KMS-11 (cell line): Measurements from ENCODE around the gene AHNAK2.

Experiments
- H2AFZ ChIP-seq: fragments of 200-600 bp; sonication (generic); 2 replicates; pipeline ENCODE4 v1.6.1; 2016; ENCODE audit warnings: antibody characterized with exemption, mixed run types, low read depth
- H3K27ac ChIP-seq: fragments of 200-600 bp; sonication (generic); 2 replicates; pipeline ENCODE4 v1.6.1; 2016; ENCODE audit warnings: mild to moderate bottlenecking, mixed run types
- H3K27me3 ChIP-seq: fragments of 200-600 bp; sonication (generic); 2 replicates; pipeline ENCODE4 v1.6.1; 2017; ENCODE audit warnings: mild to moderate bottlenecking, low read depth, mixed run types, moderate library complexity; ENCODE audit not compliant: insufficient read depth
- H3K36me3 ChIP-seq: fragments of 200-600 bp; sonication (generic); 2 replicates; pipeline ENCODE4 v1.6.1; 2017; ENCODE audit warnings: mild to moderate bottlenecking, mixed run types; ENCODE audit not compliant: insufficient read depth
- H3K4me1 ChIP-seq: fragments of 200-600 bp; sonication (generic); 2 replicates; pipeline ENCODE4 v1.6.1; 2016; ENCODE audit warnings: mild to moderate bottlenecking, low read depth, mixed run types; ENCODE audit not compliant: poor library complexity, severe bottlenecking
- H3K4me2 ChIP-seq: fragments of 200-600 bp; sonication (generic); 2 replicates; pipeline ENCODE4 v1.7.0; 2016; ENCODE audit warnings: mild to moderate bottlenecking, mixed run types
- H3K4me3 ChIP-seq: fragments of 200-600 bp; sonication (generic); IDR thresholded peaks from 2 replicates; pipeline ENCODE4 v1.6.1; 2017; ENCODE audit warnings: low read depth, low read length, mixed read lengths; ENCODE audit not compliant: insufficient read depth
- H3K79me2 ChIP-seq: fragments of 200-600 bp; sonication (generic); 2 replicates; pipeline ENCODE4 v1.6.1; 2016; ENCODE audit warnings: low read depth, mixed run types; ENCODE audit not compliant: insufficient read depth
- H3K9ac ChIP-seq: fragments of 200-600 bp; sonication (generic); 2 replicates; pipeline ENCODE4 v1.6.1; 2016; ENCODE audit warnings: mild to moderate bottlenecking, mixed run types
- H4K20me1 ChIP-seq: fragments of 200-600 bp; sonication (generic); 2 replicates; pipeline ENCODE4 v1.6.1; 2016; ENCODE audit warnings: mild to moderate bottlenecking, mixed run types; ENCODE audit not compliant: insufficient read depth
- CTCF ChIP-seq: fragments of 200-600 bp; sonication (generic); conservative IDR thresholded peaks from 2 replicates; pipeline ENCODE4 v1.6.1; 2017; ENCODE audit warnings: low read depth, mild to moderate bottlenecking, antibody characterized with exemption, low read length, moderate library complexity, mixed read lengths

AHNAK2 gene

GRCh38 chr14:104974665-104975390 lies 3.3 kb downstream of the AHNAK2 start:
- H3K79me2 ChIP-seq, result no peaks in the 10 kb centered on the region
- H3K4me3 ChIP-seq, result no peak overlapping the region
- no peak for TF ChIP-seq CTCF
- peaks cover 10% of the 10 kb centered on the region for H3K4me1 ChIP-seq
- H2AFZ ChIP-seq, result no peak overlapping the region
- no peaks in the 10 kb centered on the region for H3K27me3 ChIP-seq
- H3K9ac ChIP-seq, result no peak overlapping the region
- no peak overlapping the region for H3K27ac ChIP-seq
- no peaks in the 10 kb centered on the region for H3K36me3 ChIP-seq
- no peaks in the 10 kb centered on the region for H4K20me1 ChIP-seq
- H3K4me2 ChIP-seq, result no peak overlapping the region

- Histone ChIP-seq H3K36me3 (no peaks in the 10 kb centered on the region), H3K9ac (no peak overlapping the region), H3K4me2 (no peak overlapping the region), H3K27me3 (no peaks in the 10 kb centered on the region), H3K79me2 (no peaks in the 10 kb centered on the region), H4K20me1 (no peaks in the 10 kb centered on the region), H3K27ac (no peak overlapping the region), H3K4me3 (no peak overlapping the region), H3K4me1 (peaks cover 10% of the 10 kb centered on the region), H2AFZ (no peak overlapping the region)
- TF ChIP-seq CTCF, result no peak
These were observed 4.0 kb downstream of the AHNAK2 start for GRCh38 chr14:104974146-104974541.

GRCh38 chr14:104973385-104974145 lies 4.6 kb downstream of the AHNAK2 start:
- H3K4me3 ChIP-seq, result no peak overlapping the region
- no peak overlapping the region for H3K9ac ChIP-seq
- H3K79me2 ChIP-seq, result no peaks in the 10 kb centered on the region
- no peaks in the 10 kb centered on the region for H3K36me3 ChIP-seq
- TF ChIP-seq CTCF, result no peak
- no peak overlapping the region for H2AFZ ChIP-seq
- H4K20me1 ChIP-seq, result no peaks in the 10 kb centered on the region
- no peaks in the 10 kb centered on the region for H3K27me3 ChIP-seq
- H3K4me1 ChIP-seq, result peaks cover 10% of the 10 kb centered on the region
- no peak overlapping the region for H3K4me2 ChIP-seq
- no peak overlapping the region for H3K27ac ChIP-seq

GRCh38 chr14:104973135-104973384 lies 5.1 kb downstream of the AHNAK2 start:
- Histone ChIP-seq H2AFZ (no peak overlapping the region), H3K4me2 (no peak overlapping the region), H3K36me3 (no peaks in the 10 kb centered on the region), H3K4me3 (no peak overlapping the region), H3K79me2 (no peaks in the 10 kb centered on the region), H3K9ac (no peak overlapping the region), H3K4me1 (peaks cover 10% of the 10 kb centered on the region), H3K27me3 (no peaks in the 10 kb centered on the region), H4K20me1 (no peaks in the 10 kb centered on the region), H3K27ac (no peak overlapping the region)
- no peak for TF ChIP-seq CTCF
